NCI-H2029 (cell line): Measurements from ENCODE around the gene ATP11B.
"Not testable (repeated sequence)": the region's sequence is repeated elsewhere in the genome, so short reads cannot be mapped to it uniquely, and the experiment has no call there.

Experiments used
- DNase-seq: peaks from one replicate; lab custom pipeline; 2025; lab: John Stamatoyannopoulos, UW

ATP11B gene

GRCh38 chr3:182837855-182838454 lies 44.7 kb downstream of the ATP11B start:
- no peak for DNase-seq

DNA sequence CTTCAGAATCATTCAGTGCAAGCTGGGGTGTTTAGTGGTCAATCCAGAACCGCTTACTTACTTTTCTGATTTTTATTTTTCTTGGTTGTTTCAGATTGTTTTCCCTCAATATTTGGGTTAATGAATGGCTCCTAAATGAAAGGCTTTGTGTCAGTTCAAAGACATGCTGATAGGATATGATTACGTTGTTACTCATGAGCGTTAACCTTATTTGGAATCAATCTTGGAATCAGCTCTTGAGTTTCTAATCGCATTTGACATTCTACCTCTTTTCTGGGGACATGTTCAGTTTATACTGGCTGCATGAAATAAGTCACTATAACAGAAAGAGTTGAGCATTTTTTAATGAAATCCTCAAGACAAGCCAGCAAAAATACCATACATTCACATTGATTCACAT lies 50.2 kb downstream of the ATP11B start:
- no peak for DNase-seq

DNA sequence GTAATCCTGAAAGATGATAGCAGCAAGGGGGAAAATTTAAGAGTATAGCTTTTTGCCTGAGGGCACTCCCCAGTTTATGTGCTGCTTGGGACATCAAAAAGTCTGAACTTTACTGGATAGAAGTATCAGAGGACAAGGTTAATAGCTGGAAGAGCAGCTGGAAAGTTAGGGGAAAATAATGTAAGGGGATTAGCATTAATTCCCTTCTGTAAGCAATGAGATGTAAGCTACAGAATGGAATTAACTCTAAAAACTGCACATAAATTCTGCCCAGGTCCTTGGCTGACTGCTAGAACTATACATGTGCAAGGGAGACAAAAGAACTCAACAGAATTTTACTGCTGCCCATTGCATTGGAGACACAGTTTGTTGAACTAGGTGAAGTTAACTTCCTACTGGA lies 55.6 kb downstream of the ATP11B start:
- no peak for DNase-seq

GRCh38 chr3:182855076-182855475 lies 61.8 kb downstream of the ATP11B start:
- no peak for DNase-seq

GRCh38 chr3:182861348-182861747 lies 68.0 kb downstream of the ATP11B start:
- no peak for DNase-seq

- no peak for DNase-seq
These were observed 69.0 kb downstream of the ATP11B start for GRCh38 chr3:182862159-182862860.

GRCh38 chr3:182869059-182869458 lies 75.8 kb downstream of the ATP11B start:
- DNase-seq, result no peak

GRCh38 chr3:182870917-182871316 lies 77.6 kb downstream of the ATP11B start:
- DNase-seq, result not testable (repeated sequence)

DNA sequence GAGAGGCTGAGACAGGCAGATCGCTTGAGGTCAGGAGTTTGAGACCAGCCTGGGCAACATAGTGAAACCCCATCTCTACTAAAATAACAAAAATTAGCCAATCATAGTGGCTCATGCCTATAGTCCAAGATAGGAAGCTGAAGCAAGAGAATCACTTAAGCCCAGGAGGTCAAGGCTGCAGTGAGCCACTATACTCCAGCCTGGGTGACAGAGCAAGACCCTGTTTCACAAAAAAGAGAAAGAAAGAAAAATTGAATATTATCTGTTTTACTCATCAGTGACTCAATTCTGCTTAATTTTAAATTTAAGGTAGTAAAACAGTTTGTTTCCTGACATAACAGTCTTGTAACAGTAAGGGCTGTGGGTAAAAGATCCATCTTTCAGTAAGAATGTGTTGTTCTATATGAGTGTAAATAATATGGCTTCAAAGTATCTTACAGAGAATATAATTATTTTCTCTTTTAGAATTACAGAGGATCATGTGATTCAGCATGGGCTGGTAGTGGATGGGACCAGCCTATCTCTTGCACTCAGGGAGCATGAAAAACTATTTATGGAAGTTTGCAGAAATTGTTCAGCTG lies 85.8 kb downstream of the ATP11B start:
- no peak for DNase-seq

DNA sequence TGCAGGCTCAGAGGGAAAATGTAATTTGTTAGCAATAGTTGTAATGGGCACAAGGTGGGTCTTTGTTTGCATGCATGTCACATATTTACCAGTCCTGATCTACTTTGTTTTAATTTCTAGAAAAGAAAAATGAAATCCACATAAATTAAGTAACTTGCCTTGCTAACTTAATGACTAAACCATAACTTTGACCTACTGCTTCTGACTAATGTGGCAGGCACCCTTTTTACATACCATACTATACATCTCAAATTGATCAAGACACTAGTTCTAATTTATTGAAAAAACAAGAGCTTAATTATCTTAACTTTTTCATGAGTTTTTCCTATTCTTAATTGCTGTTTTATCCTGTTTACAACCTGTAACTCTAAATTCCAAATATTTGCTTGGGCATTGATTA lies 93.2 kb downstream of the ATP11B start:
- no peak for DNase-seq

- DNase-seq, result no peak
These were observed 96.8 kb downstream of the ATP11B start for GRCh38 chr3:182889948-182890629.

DNA sequence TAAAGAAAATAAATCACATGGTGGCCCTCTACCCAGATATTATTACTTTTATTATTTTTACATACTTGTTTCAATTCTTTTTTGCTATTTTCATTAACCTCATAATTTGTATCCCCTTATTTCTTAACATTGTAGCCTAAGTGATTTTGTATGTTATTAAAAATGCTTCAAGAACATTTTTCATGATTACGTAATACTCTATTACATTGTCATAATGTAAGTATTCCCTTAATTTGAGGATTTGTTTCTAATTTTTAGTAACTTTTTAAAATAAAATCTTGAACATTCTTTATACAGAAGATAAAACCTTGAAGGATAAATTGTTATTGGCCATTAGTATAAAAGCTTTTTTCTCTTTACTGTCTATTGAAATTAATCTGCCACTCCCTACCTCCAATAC lies 98.1 kb downstream of the ATP11B start:
- DNase-seq, result no peak

- no peak for DNase-seq
These were observed 98.9 kb downstream of the ATP11B start for GRCh38 chr3:182892226-182892625.

DNA sequence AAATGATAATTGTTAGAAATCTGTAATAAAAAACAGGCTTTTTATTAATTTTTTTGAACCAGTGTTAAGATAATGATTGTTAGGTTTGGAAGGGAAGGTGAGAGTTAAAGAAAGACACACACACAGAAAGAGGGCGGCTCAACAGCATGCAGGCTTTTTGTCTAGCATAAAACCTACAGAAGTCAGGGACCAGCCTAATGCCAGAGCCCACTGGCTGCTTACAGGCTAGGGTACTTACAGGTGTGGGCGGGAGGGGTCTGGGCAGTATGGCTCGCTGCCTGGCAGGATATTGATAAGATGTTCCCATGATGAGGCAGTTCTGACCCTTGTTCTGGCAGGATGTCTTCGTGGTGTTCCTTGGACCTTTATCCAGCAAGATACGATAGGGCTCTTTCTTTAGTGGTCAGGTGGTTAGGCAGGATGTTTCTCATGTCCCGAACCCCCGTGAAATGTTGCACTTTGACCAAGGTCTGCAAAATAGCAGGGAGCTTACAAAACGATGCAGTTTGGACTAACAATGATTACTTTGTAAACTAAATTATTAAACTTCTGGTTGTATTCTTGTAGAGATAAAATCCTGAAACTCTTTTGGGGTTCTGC lies 102.3 kb downstream of the ATP11B start:
- DNase-seq, result no peak

GRCh38 chr3:182896553-182896952 lies 103.2 kb downstream of the ATP11B start:
- DNase-seq, result no peak

DNA sequence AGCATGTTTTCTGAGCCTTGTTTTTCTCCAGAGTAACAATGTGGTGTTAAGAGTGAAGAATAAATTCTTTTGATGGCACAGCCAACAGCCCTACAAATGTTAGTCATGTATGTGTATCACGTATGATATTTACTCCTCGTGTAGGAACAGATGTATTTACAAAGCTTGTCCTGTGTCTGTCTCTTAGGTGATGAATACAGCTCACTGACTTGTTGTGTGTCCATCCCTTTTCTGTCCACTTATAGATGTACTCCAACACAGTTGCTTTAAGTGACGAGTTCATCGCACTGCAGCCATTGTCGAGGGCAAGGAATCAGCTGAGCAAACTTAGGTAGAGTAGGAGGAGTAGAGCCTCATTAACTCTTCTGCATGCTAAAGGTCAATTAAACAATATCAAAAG lies 108.9 kb downstream of the ATP11B start:
- DNase-seq, result no peak

DNA sequence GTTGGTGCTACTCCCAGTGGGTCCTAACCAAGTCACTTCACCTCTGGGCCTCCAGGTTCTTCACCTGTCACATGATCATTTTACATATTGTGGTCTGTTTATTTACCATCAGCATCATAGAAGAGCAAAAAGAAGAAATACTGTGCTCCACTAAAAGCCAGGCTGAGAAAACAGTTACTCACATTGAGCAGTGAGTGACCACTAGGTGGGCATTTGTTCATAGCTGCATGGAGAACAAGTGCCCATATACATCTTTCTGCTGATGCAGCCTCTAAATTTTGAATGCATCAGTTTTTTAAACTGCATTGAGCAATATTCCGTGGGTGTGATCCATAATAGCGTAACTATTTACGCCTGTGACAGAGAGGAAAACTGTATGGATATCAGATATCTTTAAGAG lies 110.9 kb downstream of the ATP11B start:
- DNase-seq, result no peak

GRCh38 chr3:182905623-182906022 lies 112.3 kb downstream of the ATP11B start:
- no peak for DNase-seq

DNA sequence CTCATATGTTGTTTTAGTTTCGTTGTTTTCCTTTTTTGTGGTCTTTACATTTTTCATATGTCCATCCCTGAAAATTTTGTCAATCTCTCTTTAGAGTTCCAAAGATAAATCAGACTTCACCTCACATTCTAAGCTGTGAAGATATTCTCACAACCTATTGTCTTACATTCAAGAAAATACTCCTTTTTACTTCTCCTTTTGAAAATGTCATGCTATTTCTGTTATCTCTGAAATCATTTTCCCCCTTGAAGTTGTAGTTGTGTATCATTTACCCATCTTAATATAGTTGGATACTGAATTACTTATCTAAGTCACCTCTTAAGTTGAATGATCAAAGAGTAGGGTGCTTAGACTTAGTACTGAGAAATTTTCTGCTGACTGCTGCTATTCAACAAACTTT lies 112.7 kb downstream of the ATP11B start:
- DNase-seq, result no peak

- DNase-seq, result no peak
These were observed 115.2 kb downstream of the ATP11B start for GRCh38 chr3:182908471-182908870.

- DNase-seq, result no peak
These were observed 116.2 kb downstream of the ATP11B start for GRCh38 chr3:182909318-182910040.
